HEK293 (cell line): ENCODE measurements around the gene ZNF446.

Experiments
- BCL11B ChIP-seq: fragments of 450-650 bp; formaldehyde crosslinking; IDR thresholded peaks from 2 replicates; pipeline ENCODE4 v1.5.1; 2016; ENCODE audit warnings: low read depth, missing biosample characterization, missing genetic modification characterization
- HIC1 ChIP-seq: fragments of 450-650 bp; formaldehyde crosslinking; IDR thresholded peaks from 2 replicates; pipeline ENCODE4 v1.5.1; 2016; ENCODE audit warnings: missing biosample characterization, missing genetic modification characterization
- HOXA7 ChIP-seq: sonication (generic); formaldehyde crosslinking; IDR thresholded peaks from 2 replicates; pipeline ENCODE4 v1.8.1; 2022; ENCODE audit warnings: missing genetic modification reagents, borderline replicate concordance
- KLF16 ChIP-seq: fragments of 450-650 bp; formaldehyde crosslinking; IDR thresholded peaks from 2 replicates; pipeline ENCODE4 v1.5.1; 2017; ENCODE audit warnings: missing biosample characterization, missing genetic modification characterization
- KLF9 ChIP-seq: fragments of 450-650 bp; formaldehyde crosslinking; IDR thresholded peaks from 2 replicates; pipeline ENCODE4 v1.5.1; 2016; ENCODE audit warnings: missing biosample characterization, missing genetic modification characterization, low read depth
- SP3 ChIP-seq: fragments of 450-650 bp; formaldehyde crosslinking; IDR thresholded peaks from 2 replicates; pipeline ENCODE4 v1.5.1; 2016; ENCODE audit warnings: missing biosample characterization, missing genetic modification characterization
- SP7 ChIP-seq: fragments of 450-650 bp; formaldehyde crosslinking; IDR thresholded peaks from 2 replicates; pipeline ENCODE4 v1.5.1; 2016; ENCODE audit warnings: missing biosample characterization, missing genetic modification characterization
- ZBTB17 ChIP-seq: fragments of 450-650 bp; formaldehyde crosslinking; IDR thresholded peaks from 2 replicates; pipeline ENCODE4 v1.5.1; 2016; ENCODE audit warnings: missing biosample characterization, missing genetic modification characterization
- ZBTB20 ChIP-seq: fragments of 450-650 bp; formaldehyde crosslinking; IDR thresholded peaks from 2 replicates; pipeline ENCODE4 v1.5.1; 2016; ENCODE audit warnings: missing biosample characterization, missing genetic modification characterization
- ZBTB8A ChIP-seq: fragments of 450-650 bp; formaldehyde crosslinking; IDR thresholded peaks from 2 replicates; pipeline ENCODE4 v1.5.1; 2016; ENCODE audit warnings: missing biosample characterization, missing genetic modification characterization
- ZFP37 ChIP-seq: fragments of 450-650 bp; formaldehyde crosslinking; IDR thresholded peaks from 2 replicates; pipeline ENCODE4 v1.5.1; 2016; ENCODE audit warnings: missing biosample characterization, missing genetic modification characterization
- ZFP41 ChIP-seq: fragments of 450-650 bp; formaldehyde crosslinking; IDR thresholded peaks from 2 replicates; pipeline ENCODE4 v1.5.1; 2016; ENCODE audit warnings: missing biosample characterization, missing genetic modification characterization, borderline replicate concordance
- ZNF112 ChIP-seq: fragments of 450-650 bp; formaldehyde crosslinking; IDR thresholded peaks from 2 replicates; pipeline ENCODE4 v1.5.0; 2017; ENCODE audit warnings: missing biosample characterization, missing genetic modification characterization
- ZNF155 ChIP-seq: fragments of 450-650 bp; formaldehyde crosslinking; IDR thresholded peaks from 2 replicates; pipeline ENCODE4 v1.5.1; 2016; ENCODE audit warnings: missing biosample characterization, missing genetic modification characterization
- ZNF184 ChIP-seq: fragments of 450-650 bp; IDR thresholded peaks from 2 replicates; pipeline ENCODE4 v1.5.1; 2018; ENCODE audit warnings: missing biosample characterization, mild to moderate bottlenecking, missing genetic modification characterization
- ZNF221 ChIP-seq: fragments of 450-650 bp; formaldehyde crosslinking; IDR thresholded peaks from 2 replicates; pipeline ENCODE4 v1.5.1; 2017; ENCODE audit warnings: missing biosample characterization, missing genetic modification characterization, borderline replicate concordance
- ZNF239 ChIP-seq: fragments of 450-650 bp; formaldehyde crosslinking; IDR thresholded peaks from 2 replicates; pipeline ENCODE4 v1.5.1; 2016; ENCODE audit warnings: missing biosample characterization, missing genetic modification characterization
- ZNF280D ChIP-seq: fragments of 450-650 bp; formaldehyde crosslinking; IDR thresholded peaks from 2 replicates; pipeline ENCODE4 v1.5.1; 2016; ENCODE audit warnings: missing biosample characterization, missing genetic modification characterization
- ZNF311 ChIP-seq: fragments of 450-650 bp; formaldehyde crosslinking; IDR thresholded peaks from 2 replicates; pipeline ENCODE4 v1.5.1; 2017; ENCODE audit warnings: missing biosample characterization, missing genetic modification characterization, borderline replicate concordance
- ZNF324 ChIP-seq: fragments of 450-650 bp; formaldehyde crosslinking; IDR thresholded peaks from 2 replicates; pipeline ENCODE4 v1.5.1; 2016; ENCODE audit warnings: missing biosample characterization, missing genetic modification characterization
- ZNF362 ChIP-seq: fragments of 450-650 bp; formaldehyde crosslinking; IDR thresholded peaks from 2 replicates; pipeline ENCODE4 v1.5.1; 2016; ENCODE audit warnings: missing biosample characterization, missing genetic modification characterization
- ZNF37A ChIP-seq: fragments of 450-650 bp; IDR thresholded peaks from 2 replicates; pipeline ENCODE4 v1.5.1; 2018; ENCODE audit warnings: missing biosample characterization, missing genetic modification characterization
- ZNF416 ChIP-seq: fragments of 450-650 bp; formaldehyde crosslinking; IDR thresholded peaks from 2 replicates; pipeline ENCODE4 v1.5.1; 2016; ENCODE audit warnings: missing biosample characterization, missing genetic modification characterization
- ZNF433 ChIP-seq: fragments of 450-650 bp; formaldehyde crosslinking; IDR thresholded peaks from 2 replicates; pipeline ENCODE4 v1.5.1; 2016; ENCODE audit warnings: missing biosample characterization, missing genetic modification characterization, low read depth
- ZNF48 ChIP-seq: fragments of 450-650 bp; formaldehyde crosslinking; IDR thresholded peaks from 2 replicates; pipeline ENCODE4 v1.5.1; 2016; ENCODE audit warnings: missing biosample characterization, missing genetic modification characterization
- ZNF514 ChIP-seq: fragments of 450-650 bp; formaldehyde crosslinking; IDR thresholded peaks from 2 replicates; pipeline ENCODE4 v1.5.1; 2016; ENCODE audit warnings: missing biosample characterization, missing genetic modification characterization
- ZNF600 ChIP-seq: fragments of 450-650 bp; formaldehyde crosslinking; IDR thresholded peaks from 2 replicates; pipeline ENCODE4 v1.5.1; 2016; ENCODE audit warnings: missing biosample characterization, missing genetic modification characterization
- ZNF664 ChIP-seq: fragments of 450-650 bp; formaldehyde crosslinking; IDR thresholded peaks from 2 replicates; pipeline ENCODE4 v1.5.1; 2016; ENCODE audit warnings: missing biosample characterization, missing genetic modification characterization
- ZNF777 ChIP-seq: fragments of 450-650 bp; formaldehyde crosslinking; IDR thresholded peaks from 2 replicates; pipeline ENCODE4 v1.5.1; 2017; ENCODE audit warnings: missing biosample characterization, missing genetic modification characterization, borderline replicate concordance
- ZSCAN16 ChIP-seq: fragments of 450-650 bp; formaldehyde crosslinking; IDR thresholded peaks from 2 replicates; pipeline ENCODE4 v1.5.1; 2016; ENCODE audit warnings: missing biosample characterization, missing genetic modification characterization
- ZSCAN18 ChIP-seq: fragments of 450-650 bp; formaldehyde crosslinking; IDR thresholded peaks from 2 replicates; pipeline ENCODE4 v1.5.1; 2016; ENCODE audit warnings: missing biosample characterization, missing genetic modification characterization
- ZSCAN4 ChIP-seq: fragments of 450-650 bp; formaldehyde crosslinking; IDR thresholded peaks from 2 replicates; pipeline ENCODE4 v1.5.1; 2017; ENCODE audit warnings: missing biosample characterization, missing genetic modification characterization
- ZXDB ChIP-seq: fragments of 450-650 bp; formaldehyde crosslinking; IDR thresholded peaks from 2 replicates; pipeline ENCODE4 v1.5.1; 2016; ENCODE audit warnings: missing biosample characterization, missing genetic modification characterization

The ZNF446 gene

GRCh38 chr19:58451358-58452101 is 24.6 kb upstream of the ZNF446 start, which contains the start of gene ZNF324B (continued):
- no peak for TF ChIP-seq ZNF280D (tag by site-specific recombination)
- TF ChIP-seq ZNF514 (tag by site-specific recombination), result no peak
- TF ChIP-seq SP7 (tag by site-specific recombination), result peak; percentile 56; the same call in 1 of the 2 replicates
- no peak for TF ChIP-seq HOXA7
- TF ChIP-seq ZNF416 (tag by site-specific recombination), result no peak
- TF ChIP-seq SP3, result peak; percentile 80
- TF ChIP-seq ZBTB20 (tag by site-specific recombination), result peak; percentile 92
- TF ChIP-seq ZNF311 (tag by site-specific recombination), result no peak
- no peak for TF ChIP-seq ZNF48 (tag by site-specific recombination)
- TF ChIP-seq ZSCAN16 (tag by site-specific recombination), result peak; percentile 33; the same call in 1 of the 2 replicates
- no peak for TF ChIP-seq ZSCAN4
- peak; percentile 74; the same call in 1 of the 2 replicates for TF ChIP-seq KLF16
- TF ChIP-seq ZNF664 (tag by site-specific recombination), result no peak
- TF ChIP-seq ZNF221 (tag by site-specific recombination), result no peak
- TF ChIP-seq KLF9 (tag by site-specific recombination), result peak; percentile 58
- TF ChIP-seq ZFP37 (tag by site-specific recombination), result 0 out of 2 replicates have a peak, but pooled peaks have one; percentile 22
- 0 out of 2 replicates have a peak, but pooled peaks have one; percentile 35 for TF ChIP-seq ZBTB17 (tag by site-specific recombination)
- TF ChIP-seq ZSCAN18 (tag by site-specific recombination), result no peak
- TF ChIP-seq ZNF777 (tag by site-specific recombination), result peak; percentile 21; the same call in 1 of the 2 replicates
- TF ChIP-seq ZFP41 (tag by site-specific recombination), result no peak
- TF ChIP-seq ZNF37A (tag by site-specific recombination), result no peak
- no peak for TF ChIP-seq ZNF600 (tag by site-specific recombination)
- no peak for TF ChIP-seq ZNF155 (tag by site-specific recombination)
- no peak for TF ChIP-seq ZNF112 (tag by site-specific recombination)
- peak; percentile 70 for TF ChIP-seq ZXDB (tag by site-specific recombination)
- TF ChIP-seq ZNF433, result no peak
- TF ChIP-seq ZNF239 (tag by site-specific recombination), result no peak
- peak; percentile 80 for TF ChIP-seq ZBTB8A (tag by site-specific recombination)
- TF ChIP-seq BCL11B (tag by site-specific recombination), result peak; percentile 89
- peak; percentile 51 for TF ChIP-seq HIC1 (tag by site-specific recombination)
- TF ChIP-seq ZNF324, result no peak
- no peak for TF ChIP-seq ZNF362 (tag by site-specific recombination)
- TF ChIP-seq ZNF184, result no peak
